NCI-H748 (cell line): Measurements from ENCODE around the gene ERMP1.

Experiments used
- DNase-seq: peaks from one replicate; lab custom pipeline; 2025; ENCODE audit not compliant: unreplicated experiment; lab: John Stamatoyannopoulos, UW

Gene ERMP1

DNA sequence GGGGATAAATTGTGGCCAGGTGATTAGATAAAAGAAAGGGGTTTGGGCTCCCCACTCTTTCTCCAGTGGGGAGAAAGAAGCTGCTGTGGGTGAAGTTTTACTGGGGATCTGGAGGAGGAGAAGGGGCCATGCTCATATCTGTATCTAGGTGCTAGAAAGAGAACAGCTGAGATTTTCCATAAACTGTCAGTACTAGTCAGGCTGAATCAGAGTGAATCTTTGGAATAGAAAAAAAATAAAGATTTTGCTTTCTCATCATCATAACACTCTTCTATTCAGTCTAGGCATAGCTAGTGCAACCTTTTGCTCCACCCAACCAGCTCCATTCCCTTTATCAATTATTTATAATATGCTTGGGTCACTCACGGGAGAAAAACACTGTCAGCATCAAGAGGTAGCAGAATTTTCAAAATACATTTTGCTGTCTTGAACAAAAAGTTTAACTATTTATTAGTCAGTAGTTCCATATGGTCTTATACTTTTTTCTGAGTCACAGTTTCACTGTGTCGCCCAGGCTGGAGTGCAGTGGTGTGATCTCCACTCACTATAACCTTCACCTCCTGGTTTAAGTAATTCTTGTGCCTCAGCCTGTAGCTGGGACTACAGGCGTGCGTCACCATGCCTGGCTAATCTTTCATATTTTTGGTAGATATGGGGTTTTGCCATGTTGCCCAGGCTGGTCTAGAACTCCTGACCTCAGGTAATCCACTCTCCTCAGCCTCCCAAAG, 21.3 kb upstream of the ERMP1 start:
- DNase-seq, result no peak

DNA sequence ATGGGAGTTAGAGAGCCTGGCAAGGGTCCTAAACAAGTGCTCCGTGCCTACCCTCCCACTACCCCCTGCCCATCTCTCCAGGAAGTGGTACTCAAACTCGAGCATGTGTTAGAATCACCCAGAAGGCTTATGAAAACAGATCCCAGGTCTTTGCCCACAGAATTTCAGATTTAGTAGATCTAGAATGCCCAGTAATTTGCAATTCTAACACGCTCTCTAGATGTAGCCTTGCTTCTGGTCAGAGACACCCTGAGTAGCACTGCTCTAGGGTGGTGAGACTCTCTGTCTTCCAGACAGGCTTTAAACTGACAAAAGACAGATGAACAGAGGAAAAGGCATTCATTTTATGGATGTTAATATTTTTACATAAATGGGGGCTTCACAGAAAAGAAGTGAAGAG, 20.7 kb upstream of the ERMP1 start:
- DNase-seq, result no peak

DNA sequence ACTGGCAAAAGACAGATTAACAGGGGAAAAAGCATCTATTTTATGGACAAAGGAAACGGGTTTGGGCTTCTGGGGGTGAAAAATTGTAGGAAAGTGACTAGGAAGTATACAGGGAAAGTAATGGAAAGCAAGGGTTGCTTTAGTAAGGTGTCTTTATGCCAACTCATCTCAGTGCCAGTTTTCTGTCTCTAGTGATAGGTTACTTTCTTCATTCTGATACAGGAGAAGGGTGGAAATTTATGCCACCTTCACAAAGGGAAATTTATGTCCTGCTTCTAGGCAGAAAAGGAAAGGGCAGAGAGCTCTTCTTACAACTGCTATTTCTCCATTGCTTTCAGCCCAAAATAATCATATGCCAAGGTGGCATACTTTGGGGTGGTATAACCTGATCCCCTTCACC, 20.1 kb upstream of the ERMP1 start:
- DNase-seq, result no peak

DNA sequence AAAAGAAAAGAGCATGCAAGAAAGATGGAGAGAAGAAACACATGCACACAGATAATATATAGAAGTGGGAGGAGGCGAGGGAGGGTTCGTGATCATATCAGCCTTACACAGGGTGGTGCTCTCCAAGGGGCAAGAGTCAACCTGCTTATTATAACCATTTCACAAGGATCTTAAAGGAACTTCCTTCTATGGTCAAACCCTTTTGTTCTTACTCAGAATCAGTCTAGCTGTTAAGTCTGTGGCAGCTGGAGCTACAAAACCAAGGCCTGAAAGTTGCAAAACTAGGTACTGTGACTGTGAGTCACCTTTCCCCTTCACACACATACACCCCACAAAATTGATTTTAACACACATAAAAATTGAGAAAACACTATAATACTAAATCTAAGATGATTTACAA, 18.5 kb upstream of the ERMP1 start:
- no peak for DNase-seq

DNA sequence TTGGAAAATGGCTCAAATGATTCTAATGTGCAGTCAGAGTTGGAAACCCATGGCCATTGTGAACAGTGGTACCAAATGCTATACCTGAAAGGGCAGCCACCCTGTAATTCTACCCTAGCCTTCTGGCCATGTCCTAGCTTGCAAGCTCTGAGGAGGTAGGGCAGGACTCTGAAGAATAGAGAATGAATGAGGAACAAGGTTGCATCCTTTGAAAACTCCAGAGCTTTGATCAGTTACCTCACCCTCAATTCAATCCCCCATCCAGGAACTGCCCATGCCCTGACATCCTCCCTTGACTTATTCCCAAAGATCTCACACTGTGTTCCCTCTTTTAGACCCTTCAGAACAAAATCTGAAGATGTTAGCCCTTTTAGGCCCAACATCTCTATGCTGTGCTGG, 17.8 kb upstream of the ERMP1 start:
- no peak for DNase-seq

DNA sequence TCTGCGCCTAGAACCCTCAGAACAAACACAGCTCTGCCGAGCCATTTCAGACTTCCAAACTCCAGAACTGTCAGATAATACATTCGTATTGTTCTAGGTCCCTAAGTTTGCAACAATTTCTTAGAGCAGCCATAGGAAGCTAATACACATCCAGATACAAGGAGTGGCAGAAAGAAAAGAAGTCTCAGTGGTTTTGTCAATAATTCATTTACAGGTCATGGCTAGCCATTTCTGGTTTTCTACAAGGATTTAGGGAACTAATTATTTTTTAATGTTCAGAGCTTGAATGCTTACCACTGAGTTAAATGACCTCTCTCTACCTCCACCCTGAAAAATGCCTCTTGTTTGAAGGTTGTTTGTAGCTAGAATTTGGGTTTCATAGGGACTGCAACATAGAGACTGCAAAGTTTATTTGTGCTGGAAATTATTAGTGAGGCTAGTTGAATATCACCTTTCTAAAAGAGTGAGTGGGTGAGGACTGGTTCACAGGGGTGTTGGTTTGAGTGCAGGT, 15.5 kb upstream of the ERMP1 start:
- DNase-seq, result no peak

DNA sequence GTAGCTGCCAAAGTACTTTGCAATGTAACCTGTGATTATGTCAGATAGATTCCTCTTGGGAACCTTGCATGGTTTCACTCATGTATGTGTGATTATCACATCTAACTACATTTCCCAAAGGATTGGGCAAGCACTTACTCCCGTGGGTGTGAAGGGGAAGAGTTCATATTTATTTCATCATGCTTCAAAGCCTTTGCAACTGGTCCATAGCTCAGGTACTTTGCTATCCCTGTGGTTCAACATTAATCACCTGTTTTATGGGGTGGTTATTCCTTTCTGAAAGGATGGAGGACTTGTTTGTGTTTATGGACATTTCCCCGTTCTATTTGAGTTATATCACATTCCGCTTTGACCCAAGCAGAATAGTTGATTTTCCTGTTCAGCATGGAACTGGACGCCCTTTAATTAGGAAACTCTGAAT, 13.6 kb upstream of the ERMP1 start:
- DNase-seq, result peak; percentile 37

DNA sequence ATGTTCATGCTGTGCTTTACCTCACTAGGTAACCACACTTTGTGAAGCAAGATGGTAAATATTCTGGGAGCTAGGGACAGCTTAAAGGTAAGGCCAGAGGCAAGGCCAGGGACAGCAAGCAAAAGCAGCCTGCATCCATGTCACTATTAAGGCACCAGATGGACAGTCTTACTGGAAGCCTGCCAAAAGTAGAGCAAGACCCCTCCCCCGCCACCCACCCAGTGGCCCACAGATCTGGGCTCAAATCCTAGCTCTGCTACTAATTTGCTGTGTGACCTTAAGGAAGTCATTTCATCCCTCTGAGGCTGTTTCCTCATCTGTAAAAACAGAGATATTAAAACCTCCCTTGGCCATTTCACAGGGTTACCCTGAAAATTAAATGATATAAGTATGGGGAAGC, 13.2 kb upstream of the ERMP1 start:
- DNase-seq, result peak; percentile 21

DNA sequence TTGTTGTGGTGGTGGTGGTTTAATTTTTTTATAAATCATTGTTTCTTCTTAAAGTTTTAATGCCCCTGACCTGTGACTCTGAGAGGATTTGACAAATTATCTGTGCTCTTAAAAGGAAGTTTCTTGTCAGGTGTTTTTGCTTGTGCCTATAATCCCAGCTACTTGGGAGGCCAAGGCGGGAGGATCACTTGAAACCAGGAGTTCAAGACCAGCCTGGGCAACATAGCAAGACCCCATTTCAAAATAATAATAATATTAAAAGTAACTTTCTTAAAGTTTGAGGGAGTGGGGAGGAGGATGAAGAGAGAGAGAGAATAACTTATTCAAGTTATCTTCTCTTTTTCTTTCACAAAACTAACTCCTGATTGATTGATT, 12.2 kb upstream of the ERMP1 start:
- no peak for DNase-seq

DNA sequence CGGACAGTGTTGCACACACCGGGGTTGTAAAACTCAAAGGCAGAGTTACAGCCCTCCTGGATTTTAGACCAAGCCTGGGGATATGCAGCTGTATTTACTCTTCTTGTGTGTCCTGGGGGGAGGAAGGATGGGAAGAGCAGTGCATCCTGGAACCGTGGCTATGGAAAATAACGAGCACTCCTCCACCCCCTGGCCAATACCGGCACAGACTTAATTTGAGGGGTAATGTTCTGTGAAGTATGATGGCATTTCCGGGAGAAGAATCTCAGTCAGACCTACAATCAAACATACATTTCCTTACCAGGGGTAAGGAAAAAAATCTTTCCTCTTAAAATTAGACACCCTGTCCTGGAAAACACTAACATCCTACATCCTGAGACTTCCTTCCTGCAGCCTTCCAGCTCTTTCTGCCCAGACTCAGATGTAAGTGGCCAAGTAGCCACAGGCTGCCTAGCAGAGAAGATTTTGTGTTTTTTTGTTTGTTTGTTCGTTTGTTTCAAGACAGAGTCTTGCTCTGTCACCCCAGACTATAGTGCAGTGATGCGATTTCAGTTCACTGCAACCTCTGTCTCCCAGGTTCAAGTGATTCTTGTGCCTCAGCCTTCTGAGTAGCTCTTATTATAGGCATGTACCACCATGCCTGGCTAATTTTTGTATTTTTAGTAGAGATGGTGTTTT, 11.0 kb upstream of the ERMP1 start:
- DNase-seq, result peak; percentile 82

DNA sequence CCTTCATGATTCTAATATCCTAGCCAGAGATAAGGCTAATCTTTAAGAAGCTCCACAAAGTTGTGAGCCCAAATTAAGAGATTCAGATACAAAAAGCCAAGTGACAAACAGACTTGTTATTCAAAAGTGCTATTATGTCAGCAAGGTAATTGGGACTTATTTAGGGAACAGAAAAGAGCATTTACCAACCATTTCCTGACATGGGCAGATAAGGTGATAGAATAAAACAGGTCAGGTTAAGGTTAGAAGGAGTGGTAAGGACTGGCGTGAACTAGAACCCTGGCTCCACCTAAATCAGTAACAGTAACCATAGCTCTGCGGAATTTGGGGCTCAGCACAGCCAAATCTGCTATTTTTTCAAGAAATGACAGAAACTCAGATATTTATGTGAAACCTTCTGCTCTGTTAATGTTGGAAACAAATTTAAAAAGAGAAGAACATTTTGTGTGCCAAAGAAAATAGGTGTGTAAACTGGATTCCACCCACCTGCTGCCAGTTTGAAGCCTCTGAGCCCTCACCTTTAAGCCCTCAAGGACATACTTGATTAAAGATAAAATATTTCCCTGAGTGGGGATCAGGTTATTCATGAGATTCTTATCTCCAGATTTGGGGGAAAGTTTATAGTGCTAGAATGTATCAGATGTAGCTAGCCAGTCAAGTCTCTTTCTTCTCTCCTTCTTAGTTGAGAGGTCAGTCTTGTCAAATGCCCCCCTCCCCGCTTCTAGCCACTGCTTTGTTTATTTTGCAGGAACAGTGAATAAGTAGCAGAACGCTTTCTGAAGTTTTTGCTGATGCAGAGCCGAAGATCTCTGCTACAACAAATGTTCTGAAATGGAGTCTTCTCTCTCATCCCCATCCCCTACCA, 10.2 kb upstream of the ERMP1 start:
- no peak for DNase-seq

DNA sequence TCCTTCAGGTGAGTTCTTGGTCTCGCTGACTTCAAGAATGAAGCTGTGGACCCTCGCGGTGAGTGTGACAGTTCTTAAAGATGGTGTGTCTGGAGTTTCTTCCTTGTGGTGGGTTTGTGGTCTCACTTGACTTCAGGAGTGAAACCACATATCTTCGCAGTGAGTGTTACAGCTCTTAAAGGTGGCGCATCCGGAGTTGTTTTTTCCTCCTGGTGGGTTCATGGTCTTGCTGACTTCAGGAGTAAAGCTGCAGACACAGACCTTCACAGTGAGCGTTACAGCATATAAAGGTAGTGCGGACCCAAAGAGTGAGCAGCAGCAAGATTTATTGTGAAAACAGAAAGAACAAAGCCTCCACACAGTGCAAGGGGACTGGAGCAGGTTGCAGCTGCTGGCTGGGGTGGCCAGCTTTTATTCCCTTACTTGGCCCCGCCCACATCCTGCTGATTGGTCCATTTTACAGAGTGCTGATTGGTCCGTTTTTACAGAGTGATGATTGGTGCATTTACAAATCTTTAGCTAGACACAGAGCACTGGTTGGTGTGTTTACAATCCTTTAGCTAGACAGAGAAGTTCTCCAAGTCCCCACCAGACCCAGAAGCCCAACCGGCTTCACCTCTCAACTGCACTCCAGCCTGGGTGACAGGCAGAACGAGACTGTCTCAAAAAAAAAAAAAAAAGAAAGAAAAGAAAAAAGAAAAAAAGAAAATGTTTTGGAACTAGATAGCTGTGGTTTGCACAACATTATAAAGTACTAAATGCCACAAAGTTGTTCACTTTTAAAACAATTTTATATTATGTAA, 9.1 kb upstream of the ERMP1 start:
- no peak for DNase-seq

DNA sequence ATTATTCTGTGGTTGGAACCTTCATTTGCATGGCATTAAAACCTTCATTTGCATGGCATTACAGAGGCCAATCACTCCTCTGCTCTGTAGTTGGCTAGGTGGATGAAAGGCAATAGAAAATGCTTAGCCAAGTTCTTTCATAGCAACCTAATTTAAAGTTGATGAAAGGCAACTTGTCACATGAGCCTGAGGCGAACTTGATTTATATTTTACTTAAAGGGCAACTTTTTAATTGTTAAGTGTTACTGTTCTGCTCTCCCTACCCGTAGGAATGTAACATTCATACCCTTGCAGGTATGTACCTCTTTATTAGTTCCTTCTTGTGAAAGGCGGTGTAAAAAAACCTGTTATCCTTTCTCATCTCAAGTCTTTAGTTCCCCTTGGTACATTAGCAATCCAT, 7.9 kb upstream of the ERMP1 start:
- DNase-seq, result no peak

DNA sequence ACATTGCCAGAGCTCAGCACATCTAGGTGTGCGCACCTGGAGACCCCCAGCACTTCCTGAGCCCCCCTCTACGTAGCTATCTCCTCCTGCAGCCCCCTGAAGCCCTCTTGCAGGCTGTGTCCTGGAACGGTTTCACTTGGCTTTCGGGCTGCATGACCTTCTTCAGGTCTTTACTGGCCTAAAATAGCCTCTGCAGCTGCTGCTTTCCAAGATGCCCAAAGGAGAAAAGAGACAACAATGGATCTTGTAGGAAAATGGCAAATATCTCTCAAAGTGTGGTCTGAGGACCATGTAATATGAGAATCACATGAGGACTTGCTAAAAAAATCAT, 6.6 kb upstream of the ERMP1 start:
- no peak for DNase-seq

DNA sequence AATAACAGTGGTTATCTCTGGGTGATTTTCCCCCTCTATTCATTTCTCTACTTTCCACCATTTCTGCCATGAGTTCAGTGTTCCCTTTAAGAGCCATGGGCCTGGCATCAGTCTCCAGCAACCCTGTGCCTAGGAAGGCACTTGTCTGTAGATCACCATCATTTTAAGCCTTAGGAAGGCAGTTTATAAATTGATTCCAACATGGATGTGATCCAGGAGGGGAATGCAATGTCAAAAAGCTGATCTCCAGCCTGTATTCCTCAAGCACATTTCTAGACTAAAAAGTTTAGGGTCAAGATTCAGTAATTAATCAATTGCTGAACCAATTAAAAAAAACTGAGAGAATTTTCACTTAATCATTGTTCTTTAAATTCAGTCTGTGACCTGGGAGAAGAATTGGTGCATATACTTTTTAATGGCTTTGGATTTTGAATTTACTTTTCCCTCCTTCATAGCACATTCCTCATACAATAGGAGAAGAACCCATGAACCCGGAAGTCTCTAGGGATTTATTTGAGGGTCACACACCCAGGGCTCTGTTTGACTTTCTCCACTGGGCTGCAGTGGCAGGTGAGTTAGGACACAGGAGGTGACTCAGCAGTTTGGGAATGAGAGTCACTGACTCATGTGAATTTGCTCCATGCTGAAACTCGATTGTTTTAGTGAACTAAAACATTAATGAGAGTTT, 6.1 kb upstream of the ERMP1 start:
- DNase-seq, result peak; percentile 21

DNA sequence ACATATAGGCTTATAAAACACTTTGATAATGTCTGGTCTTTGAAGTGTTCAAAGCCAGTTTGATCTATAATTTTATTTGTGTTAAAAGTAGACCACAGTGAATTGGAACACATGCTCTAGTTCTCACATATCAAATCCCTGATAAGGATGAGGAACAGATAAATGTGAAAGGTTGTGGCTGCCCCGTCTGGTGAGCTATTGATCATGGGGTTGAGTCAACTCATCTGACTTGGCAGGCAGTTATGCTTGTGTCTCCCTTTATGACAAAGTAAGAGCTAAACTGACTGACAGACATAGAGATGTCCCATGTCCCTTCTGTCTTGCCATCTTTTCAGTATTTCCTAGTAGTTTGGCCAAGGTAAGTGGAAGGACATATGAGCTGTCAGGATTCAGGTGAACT, 2.9 kb upstream of the ERMP1 start:
- DNase-seq, result no peak

DNA sequence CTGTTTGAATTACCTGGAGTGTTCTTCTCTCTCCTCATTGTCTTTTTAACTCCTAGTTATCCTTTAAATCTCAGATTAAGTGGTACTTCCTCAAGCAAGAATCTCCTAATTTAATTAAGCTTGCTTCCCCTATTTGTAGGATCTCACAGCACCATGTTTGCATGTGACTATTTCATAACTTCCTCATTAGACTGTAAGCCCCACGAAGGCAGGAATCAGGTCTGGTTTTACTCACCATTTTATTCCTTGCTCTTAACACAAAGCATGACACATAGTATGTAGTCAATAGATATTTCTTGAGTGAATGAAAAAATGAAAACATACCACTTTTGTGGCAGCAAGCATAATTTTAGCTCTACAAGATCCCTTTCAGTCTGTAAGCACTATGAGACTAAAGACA, 1.3 kb upstream of the ERMP1 start:
- no peak for DNase-seq

DNA sequence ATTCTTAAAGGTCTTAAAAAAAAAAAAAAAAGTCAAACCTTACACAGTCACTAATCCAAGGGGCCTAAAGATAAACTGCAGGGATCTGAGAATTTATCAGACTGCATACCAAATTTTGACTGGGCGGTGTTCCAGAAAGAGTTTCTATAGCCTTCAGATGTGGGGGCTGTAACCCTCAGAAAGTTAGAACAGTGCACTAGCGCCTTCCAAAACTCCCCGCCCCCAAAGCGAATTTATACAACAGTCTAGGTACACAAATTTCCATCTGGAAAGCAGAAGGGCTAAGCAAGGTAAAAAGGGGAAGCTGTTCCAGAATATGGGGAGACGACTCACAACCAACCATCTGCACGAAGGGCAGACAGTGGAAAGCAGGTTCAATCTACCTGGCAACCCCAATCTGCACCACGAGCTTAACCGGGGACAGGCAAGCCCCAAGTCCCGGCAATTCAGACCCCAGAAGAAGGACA, 813 bp downstream of the ERMP1 start:
- no peak for DNase-seq

DNA sequence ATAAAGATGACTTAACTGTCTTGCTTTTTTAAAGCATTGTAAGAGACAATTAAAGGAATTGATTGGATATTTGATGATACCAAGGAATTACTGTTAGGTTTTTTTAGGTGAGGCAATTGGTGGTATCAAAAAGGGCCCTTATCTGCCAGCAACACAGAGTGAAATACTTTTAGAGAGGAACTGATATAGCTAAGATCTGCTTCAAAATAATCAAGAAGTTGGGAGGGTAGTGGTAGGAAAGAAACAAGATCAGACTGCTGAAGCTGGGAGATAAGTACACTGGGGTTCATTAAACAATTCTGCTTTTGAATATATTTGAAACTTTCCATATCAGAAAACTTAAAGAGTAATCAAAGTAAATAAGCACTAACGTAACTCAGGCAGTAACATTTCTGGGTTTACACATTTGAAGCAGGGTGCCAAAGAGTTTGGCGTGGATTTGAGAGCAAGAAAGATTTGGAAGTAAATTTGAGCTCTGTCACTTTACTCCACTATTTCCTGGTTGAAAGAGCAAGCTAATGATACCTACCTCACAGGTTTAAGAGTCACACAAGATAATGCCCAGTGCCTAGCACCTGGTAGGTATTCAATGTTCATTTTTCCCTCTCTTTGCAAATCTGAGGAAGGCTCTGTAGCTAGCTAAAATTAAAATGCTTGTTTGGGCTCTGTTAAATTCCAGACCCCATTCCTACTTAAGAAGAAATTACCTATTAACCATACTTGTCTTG, 6.9 kb downstream of the ERMP1 start:
- no peak for DNase-seq

DNA sequence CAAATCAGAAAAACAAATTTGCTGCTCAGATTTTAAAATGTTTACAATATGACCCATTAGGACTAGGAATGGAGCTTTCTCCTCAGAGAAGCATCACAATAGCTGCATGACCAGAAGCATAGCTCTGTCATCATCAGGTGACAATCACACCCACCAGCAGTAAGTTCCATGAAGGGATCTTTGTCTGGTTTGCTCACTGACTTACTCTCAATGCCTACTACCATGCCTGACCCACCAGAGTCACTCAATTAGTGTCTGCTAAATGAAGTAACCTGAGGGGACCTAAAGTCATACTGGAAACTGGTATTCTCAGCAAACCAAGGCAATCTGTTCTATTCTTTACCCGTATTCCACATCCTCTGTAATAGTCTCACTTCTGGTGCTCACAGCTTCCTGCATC, 7.7 kb downstream of the ERMP1 start:
- no peak for DNase-seq
